Measurements from ENCODE around the gene ABTB2.

The ABTB2 gene

GRCh38 chr11:34154059-34154875 lies 203.5 kb downstream of the ABTB2 start:
- Histone ChIP-seq H3K4me2 (ENCODE audit: insufficient read depth, low read length) (no peak overlapping the region), H3K36me3 (ENCODE audit: insufficient read depth, low read length) (peaks cover 23% of the 10 kb centered on the region), H4K20me1 (ENCODE audit: insufficient read depth, low read length) (0 out of 2 replicates have a peak, but pooled peaks cover 5% of the 10 kb centered on the region), H3K4me1 (ENCODE audit: insufficient read depth, low read length) (no peaks in the 10 kb centered on the region), H3K9ac (ENCODE audit: low read depth, low read length) (no peak overlapping the region), H3K79me2 (ENCODE audit: insufficient read depth, low read length) (no peaks in the 10 kb centered on the region), H3K27ac (ENCODE audit: low read length) (no peak overlapping the region), H3K27me3 (ENCODE audit: insufficient read depth, low read length, poor library complexity) (no peaks in the 10 kb centered on the region), H3K9me3 (ENCODE audit: insufficient read depth, low read length, severe bottlenecking) (no peaks in the 10 kb centered on the region), H2AFZ (ENCODE audit: low read depth, low read length) (no peak overlapping the region), H3K4me3 (ENCODE audit: low read depth in 1 of 2, low read length in 2 of 2) (no peak overlapping the region)
- ATAC-seq (ENCODE audit: insufficient read depth, low read depth) (no peak), DNase-seq (no peak)
- TF ChIP-seq EZH2 (IDR thresholded peaks at IDR 0.05; ENCODE audit: borderline replicate concordance, low read depth, low read length, severe bottlenecking), result no peak
- TF ChIP-seq, protein P1, sequence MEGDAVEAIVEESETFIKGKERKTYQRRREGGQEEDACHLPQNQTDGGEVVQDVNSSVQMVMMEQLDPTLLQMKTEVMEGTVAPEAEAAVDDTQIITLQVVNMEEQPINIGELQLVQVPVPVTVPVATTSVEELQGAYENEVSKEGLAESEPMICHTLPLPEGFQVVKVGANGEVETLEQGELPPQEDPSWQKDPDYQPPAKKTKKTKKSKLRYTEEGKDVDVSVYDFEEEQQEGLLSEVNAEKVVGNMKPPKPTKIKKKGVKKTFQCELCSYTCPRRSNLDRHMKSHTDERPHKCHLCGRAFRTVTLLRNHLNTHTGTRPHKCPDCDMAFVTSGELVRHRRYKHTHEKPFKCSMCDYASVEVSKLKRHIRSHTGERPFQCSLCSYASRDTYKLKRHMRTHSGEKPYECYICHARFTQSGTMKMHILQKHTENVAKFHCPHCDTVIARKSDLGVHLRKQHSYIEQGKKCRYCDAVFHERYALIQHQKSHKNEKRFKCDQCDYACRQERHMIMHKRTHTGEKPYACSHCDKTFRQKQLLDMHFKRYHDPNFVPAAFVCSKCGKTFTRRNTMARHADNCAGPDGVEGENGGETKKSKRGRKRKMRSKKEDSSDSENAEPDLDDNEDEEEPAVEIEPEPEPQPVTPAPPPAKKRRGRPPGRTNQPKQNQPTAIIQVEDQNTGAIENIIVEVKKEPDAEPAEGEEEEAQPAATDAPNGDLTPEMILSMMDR (IDR thresholded peaks at IDR 0.05; ENCODE audit: borderline replicate concordance, extremely low read depth, low read length, poor library complexity, severe bottlenecking), result no peak

DNA sequence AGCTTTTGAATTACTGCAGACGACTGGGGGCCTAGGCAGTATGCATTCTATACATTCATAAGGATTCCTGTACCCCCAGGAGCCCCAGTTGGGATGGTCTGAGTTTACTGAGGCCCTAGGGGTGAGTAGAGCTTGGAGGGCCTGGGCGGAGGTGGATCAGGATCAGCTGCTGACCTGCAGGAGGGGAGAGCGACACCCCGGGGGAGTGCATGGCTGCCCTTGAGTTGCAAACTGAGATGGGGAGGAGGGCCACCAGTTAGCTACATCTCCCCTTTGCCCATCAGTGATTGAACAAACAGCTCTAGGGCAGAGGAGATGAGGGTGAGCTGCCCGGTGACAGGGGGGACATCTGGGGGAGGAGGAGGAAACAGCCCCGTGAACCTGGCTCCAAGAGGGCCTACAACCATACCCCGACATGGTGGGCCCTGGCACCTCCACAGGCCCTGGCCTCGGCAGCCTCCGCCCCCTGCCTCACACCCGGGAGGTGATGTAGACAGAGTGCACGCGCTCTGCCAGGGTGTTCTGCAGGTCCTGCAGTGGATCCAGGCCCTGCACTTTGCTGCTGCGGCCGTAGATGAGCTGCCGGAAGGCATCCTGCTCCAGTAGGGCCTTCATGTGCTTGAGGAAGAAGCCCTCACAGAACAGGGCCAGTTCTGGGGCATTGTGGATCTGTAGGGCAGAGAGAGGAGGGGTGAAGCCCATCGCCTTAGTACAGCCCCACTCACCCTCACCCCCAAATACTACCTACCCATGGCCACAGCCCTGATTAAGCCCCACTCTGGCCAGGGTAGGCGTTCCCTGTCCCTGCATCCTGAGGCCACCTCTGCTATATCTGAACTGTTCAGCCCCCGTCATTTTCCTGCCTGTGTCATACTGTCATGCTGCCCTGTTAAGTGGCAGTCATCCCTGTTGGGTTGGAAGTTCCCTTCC lies 205.6 kb downstream of the ABTB2 start:
- no peak for DNase-seq
- Histone ChIP-seq H3K4me2 (ENCODE audit: insufficient read depth, low read length) (no peak overlapping the region), H3K4me3 (ENCODE audit: low read depth in 1 of 2, low read length in 2 of 2) (no peak overlapping the region), H4K20me1 (ENCODE audit: insufficient read depth, low read length) (0 out of 2 replicates have a peak, but pooled peaks cover 5% of the 10 kb centered on the region), H3K27me3 (ENCODE audit: insufficient read depth, low read length, poor library complexity) (no peaks in the 10 kb centered on the region), H3K9me3 (ENCODE audit: insufficient read depth, low read length, severe bottlenecking) (no peaks in the 10 kb centered on the region), H3K36me3 (ENCODE audit: insufficient read depth, low read length) (peaks cover 44% of the 10 kb centered on the region), H3K79me2 (ENCODE audit: insufficient read depth, low read length) (no peaks in the 10 kb centered on the region), H2AFZ (ENCODE audit: low read depth, low read length) (no peak overlapping the region), H3K27ac (ENCODE audit: low read length) (no peak overlapping the region), H3K4me1 (ENCODE audit: insufficient read depth, low read length) (no peaks in the 10 kb centered on the region), H3K9ac (ENCODE audit: low read depth, low read length) (no peak overlapping the region)
- TF ChIP-seq EZH2 (IDR thresholded peaks at IDR 0.05; ENCODE audit: borderline replicate concordance, low read depth, low read length, severe bottlenecking), result no peak
- TF ChIP-seq, protein P1 (IDR thresholded peaks at IDR 0.05; ENCODE audit: borderline replicate concordance, extremely low read depth, low read length, poor library complexity, severe bottlenecking), result no peak
- no peak for ATAC-seq (ENCODE audit: insufficient read depth, low read depth)

DNA sequence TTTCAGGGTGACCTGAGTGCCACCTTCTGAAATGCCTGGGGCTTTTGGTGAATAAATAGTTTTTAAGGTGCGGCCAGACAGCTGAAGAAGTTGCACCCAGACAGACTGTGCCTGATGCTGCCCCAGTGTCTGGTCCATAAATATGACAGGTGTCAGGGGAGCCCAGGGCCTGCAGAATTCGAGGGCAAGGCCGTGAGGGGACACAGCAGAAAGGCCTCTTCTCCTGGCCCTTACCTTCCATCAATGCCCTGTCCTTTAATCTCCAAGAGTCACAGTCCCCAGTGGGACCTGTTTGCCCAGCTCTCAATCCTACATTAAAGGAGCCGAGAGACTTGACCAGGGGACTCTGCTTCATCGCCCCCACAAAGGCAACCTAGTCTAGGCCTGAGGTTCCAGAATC lies 206.6 kb downstream of the ABTB2 start:
- Histone ChIP-seq H3K4me2 (ENCODE audit: insufficient read depth, low read length) (no peak overlapping the region), H3K27ac (ENCODE audit: low read length) (no peak overlapping the region), H3K9me3 (ENCODE audit: insufficient read depth, low read length, severe bottlenecking) (no peaks in the 10 kb centered on the region), H4K20me1 (ENCODE audit: insufficient read depth, low read length) (0 out of 2 replicates have a peak, but pooled peaks cover 5% of the 10 kb centered on the region), H3K27me3 (ENCODE audit: insufficient read depth, low read length, poor library complexity) (no peaks in the 10 kb centered on the region), H3K4me1 (ENCODE audit: insufficient read depth, low read length) (no peaks in the 10 kb centered on the region), H2AFZ (ENCODE audit: low read depth, low read length) (no peak overlapping the region), H3K79me2 (ENCODE audit: insufficient read depth, low read length) (no peaks in the 10 kb centered on the region), H3K4me3 (ENCODE audit: low read depth in 1 of 2, low read length in 2 of 2) (no peak overlapping the region), H3K36me3 (ENCODE audit: insufficient read depth, low read length) (peaks cover 54% of the 10 kb centered on the region), H3K9ac (ENCODE audit: low read depth, low read length) (no peak overlapping the region)
- TF ChIP-seq EZH2 (IDR thresholded peaks at IDR 0.05; ENCODE audit: borderline replicate concordance, low read depth, low read length, severe bottlenecking), result no peak
- TF ChIP-seq, protein P1 (IDR thresholded peaks at IDR 0.05; ENCODE audit: borderline replicate concordance, extremely low read depth, low read length, poor library complexity, severe bottlenecking), result no peak
- ATAC-seq (ENCODE audit: insufficient read depth, low read depth) (no peak), DNase-seq (no peak)

Data from DND-41 (cell line).